GM18951 (cell line): ENCODE data around the gene LRIG3.

Experiments
- POLR2A ChIP-seq: IDR thresholded peaks from 4 replicates; pipeline ENCODE4 v1.6.1; 2011; ENCODE audit warnings: mild to moderate bottlenecking; ENCODE audit not compliant: insufficient read length, insufficient read depth; ENCODE audit errors: extremely low read depth
- in situ Hi-C: fragments of 300-500 bp; cut with MboI; formaldehyde crosslinking; loops from one replicate; pipeline ENCODE4 v1.12.0; 2022; ENCODE audit warnings: low sequenced_read_pairs, mixed read lengths, inconsistent platforms; ENCODE audit not compliant: unreplicated experiment

LRIG3 gene

DNA sequence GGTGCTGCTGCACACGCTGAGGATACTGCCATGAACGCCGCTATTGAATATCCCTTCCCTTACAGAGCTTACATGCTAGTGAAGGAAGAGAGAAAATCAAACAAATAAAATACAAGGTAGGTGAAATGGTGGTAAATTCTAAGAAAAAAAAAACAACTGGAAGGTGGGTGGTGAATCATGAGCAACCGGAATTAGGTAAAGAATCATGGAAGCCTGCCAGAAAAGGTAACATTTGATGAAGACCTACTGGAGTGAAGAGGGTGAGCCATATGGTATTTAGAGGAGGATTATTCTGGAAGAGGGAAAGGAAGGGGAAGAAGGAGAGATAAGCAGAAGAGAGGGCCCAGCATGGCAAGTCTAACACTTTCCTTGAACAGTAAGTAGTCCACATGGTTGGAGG is 76.1 kb downstream of the LRIG3 start:
- in situ Hi-C loops: no loop called here
- no peak for TF ChIP-seq POLR2A

DNA sequence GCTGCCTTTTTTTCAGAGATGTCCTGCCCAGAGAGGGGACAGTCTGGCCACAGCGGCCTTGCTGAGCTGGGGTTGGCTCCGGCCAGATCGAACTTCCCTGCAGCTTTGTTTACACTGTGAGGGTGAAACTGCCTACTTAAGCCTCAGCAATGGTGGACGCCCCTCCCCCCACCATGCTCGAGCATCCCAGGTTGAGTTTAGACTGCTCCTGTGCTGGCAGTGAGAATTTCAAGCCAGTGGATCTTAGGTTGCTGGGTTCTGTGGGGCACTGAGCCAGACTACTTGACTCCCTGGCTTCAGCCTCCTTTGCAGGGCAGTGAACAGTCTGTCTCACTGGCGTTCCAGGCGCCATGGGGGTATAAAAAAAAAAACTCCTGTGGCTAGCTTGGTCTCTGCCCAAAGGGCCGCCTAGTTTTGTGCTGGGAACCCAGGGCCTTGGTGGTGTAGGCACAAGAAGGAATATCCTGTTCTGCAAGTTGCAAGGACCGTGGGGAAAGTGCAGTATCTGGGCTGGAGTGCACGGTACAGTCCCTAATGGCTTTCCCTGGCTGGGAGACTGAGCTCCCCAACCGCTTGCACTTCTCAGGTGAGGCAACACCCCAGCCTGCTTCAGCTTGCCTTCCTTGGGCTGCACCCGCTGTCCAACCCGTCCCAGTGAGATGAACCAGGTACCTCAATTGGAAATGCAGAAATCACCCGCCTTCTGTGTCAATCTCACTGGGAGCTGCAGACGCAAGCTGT is 79.1 kb downstream of the LRIG3 start:
- in situ Hi-C loops: no loop called here
- TF ChIP-seq POLR2A: no peak

DNA sequence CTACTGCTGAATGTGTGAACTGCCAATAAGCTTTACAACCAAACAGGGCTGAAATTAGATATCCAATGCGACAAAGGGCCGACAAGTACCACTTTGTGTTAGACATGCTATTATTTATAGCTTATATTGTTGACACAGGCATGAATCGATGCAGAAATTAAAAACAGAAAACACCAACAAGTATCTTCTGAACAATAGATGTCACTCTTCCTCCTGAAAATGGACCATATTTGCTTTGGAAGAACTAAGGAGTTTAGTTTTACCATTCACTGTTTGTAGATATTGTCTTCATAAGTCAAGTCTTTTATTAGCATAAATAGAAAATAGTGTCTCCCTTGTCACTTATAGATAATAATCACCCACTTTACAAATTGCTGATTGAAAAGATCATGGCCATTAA is 86.5 kb downstream of the LRIG3 start:
- no peak for TF ChIP-seq POLR2A
- in situ Hi-C loops: no loop called here

DNA sequence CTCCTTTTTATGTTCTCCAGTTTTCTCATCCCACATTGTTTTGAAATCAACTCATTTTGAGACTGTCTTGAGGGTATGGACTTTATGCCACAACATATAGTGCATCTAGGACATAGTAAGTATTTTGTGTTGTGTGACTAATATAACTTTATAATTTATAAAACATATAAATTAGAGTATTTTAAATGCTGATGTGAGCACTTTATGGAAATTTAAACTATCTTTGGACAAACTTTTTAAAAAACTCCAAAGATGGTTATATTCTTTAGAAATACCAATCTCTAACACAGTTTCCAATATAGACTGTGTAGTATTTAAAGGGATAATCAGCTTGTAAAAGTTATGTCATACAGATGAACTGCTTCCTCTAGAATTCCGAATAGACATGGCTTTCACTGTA is 87.4 kb downstream of the LRIG3 start:
- no peak for TF ChIP-seq POLR2A
- in situ Hi-C loops: no loop called here
